ENCODE measurements around the gene NET1.

Gene NET1

GRCh38 chr10:5461914-5462840 lies 49.8 kb downstream of the NET1 start:
- no peak overlapping the region for H3K4me2 ChIP-seq (ENCODE audit: low read length)

GRCh38 chr10:5462841-5463293 lies 50.5 kb downstream of the NET1 start:
- H3K4me3 ChIP-seq (ENCODE audit: low read length): no peak overlapping the region
- no peaks in the 10 kb centered on the region for H3K4me1 ChIP-seq (ENCODE audit: low read length)
- H3K36me3 ChIP-seq (replicated peaks; ENCODE audit: low read depth, low read length): peaks cover 9% of the 10 kb centered on the region
- no peak overlapping the region for H3K4me2 ChIP-seq (ENCODE audit: low read length)
- TF ChIP-seq EZH2phosphoT487 (IDR thresholded peaks at IDR 0.05; ENCODE audit: low read depth) (no peak), CTCF (IDR thresholded peaks at IDR 0.05; ENCODE audit: low read depth, low read length) (no peak)
- H3K9ac ChIP-seq (ENCODE audit: low read length): no peak overlapping the region
- no peak overlapping the region for H2AFZ ChIP-seq (ENCODE audit: low read depth, low read length)
- H3K27ac ChIP-seq (ENCODE audit: low read length): no peak overlapping the region
- H3K9me3 ChIP-seq (ENCODE audit: insufficient read depth, low read length): no peaks in the 10 kb centered on the region
- H4K20me1 ChIP-seq (ENCODE audit: insufficient read depth, low read length): no peaks in the 10 kb centered on the region
- no peaks in the 10 kb centered on the region for H3K79me2 ChIP-seq (ENCODE audit: low read length)
- H3K27me3 ChIP-seq (ENCODE audit: low read depth, low read length): no peaks in the 10 kb centered on the region

More at GRCh38 chr10:5461914-5462840, 49.8 kb downstream of the NET1 start:
- Histone ChIP-seq H3K36me3 (replicated peaks; ENCODE audit: low read depth, low read length) (peaks cover 9% of the 10 kb centered on the region), H3K4me3 (ENCODE audit: low read length) (no peak overlapping the region), H2AFZ (ENCODE audit: low read depth, low read length) (no peak overlapping the region), H3K27me3 (ENCODE audit: low read depth, low read length) (no peaks in the 10 kb centered on the region), H4K20me1 (ENCODE audit: insufficient read depth, low read length) (no peaks in the 10 kb centered on the region), H3K9me3 (ENCODE audit: insufficient read depth, low read length) (no peaks in the 10 kb centered on the region), H3K9ac (ENCODE audit: low read length) (no peak overlapping the region), H3K27ac (ENCODE audit: low read length) (no peak overlapping the region), H3K79me2 (ENCODE audit: low read length) (no peaks in the 10 kb centered on the region), H3K4me1 (ENCODE audit: low read length) (no peaks in the 10 kb centered on the region)
- TF ChIP-seq CTCF (IDR thresholded peaks at IDR 0.05; ENCODE audit: low read depth, low read length) (no peak), EZH2phosphoT487 (IDR thresholded peaks at IDR 0.05; ENCODE audit: low read depth) (no peak)

GRCh38 chr10:5464546-5464945 lies 52.2 kb downstream of the NET1 start:
- Histone ChIP-seq H3K4me1 (ENCODE audit: low read length) (no peaks in the 10 kb centered on the region), H3K36me3 (replicated peaks; ENCODE audit: low read depth, low read length) (peaks cover 4% of the 10 kb centered on the region), H2AFZ (ENCODE audit: low read depth, low read length) (no peak overlapping the region), H4K20me1 (ENCODE audit: insufficient read depth, low read length) (no peaks in the 10 kb centered on the region), H3K27me3 (ENCODE audit: low read depth, low read length) (no peaks in the 10 kb centered on the region), H3K4me2 (ENCODE audit: low read length) (no peak overlapping the region), H3K79me2 (ENCODE audit: low read length) (no peaks in the 10 kb centered on the region), H3K4me3 (ENCODE audit: low read length) (no peak overlapping the region), H3K27ac (ENCODE audit: low read length) (no peak overlapping the region), H3K9ac (ENCODE audit: low read length) (no peak overlapping the region), H3K9me3 (ENCODE audit: insufficient read depth, low read length) (no peaks in the 10 kb centered on the region)
- TF ChIP-seq EZH2phosphoT487 (IDR thresholded peaks at IDR 0.05; ENCODE audit: low read depth) (no peak), CTCF (IDR thresholded peaks at IDR 0.05; ENCODE audit: low read depth, low read length) (no peak)

GRCh38 chr10:5465976-5466450 lies 53.7 kb downstream of the NET1 start:
- no peaks in the 10 kb centered on the region for H3K36me3 ChIP-seq (replicated peaks; ENCODE audit: low read depth, low read length)
- H3K27me3 ChIP-seq (ENCODE audit: low read depth, low read length): no peaks in the 10 kb centered on the region
- TF ChIP-seq EZH2phosphoT487 (IDR thresholded peaks at IDR 0.05; ENCODE audit: low read depth): no peak
- no peak for TF ChIP-seq CTCF (IDR thresholded peaks at IDR 0.05; ENCODE audit: low read depth, low read length)
- H3K4me3 ChIP-seq (ENCODE audit: low read length): no peak overlapping the region
- H3K4me2 ChIP-seq (ENCODE audit: low read length): no peak overlapping the region
- H3K27ac ChIP-seq (ENCODE audit: low read length): no peak overlapping the region
- no peaks in the 10 kb centered on the region for H4K20me1 ChIP-seq (ENCODE audit: insufficient read depth, low read length)
- H2AFZ ChIP-seq (ENCODE audit: low read depth, low read length): no peak overlapping the region
- no peaks in the 10 kb centered on the region for H3K9me3 ChIP-seq (ENCODE audit: insufficient read depth, low read length)
- no peaks in the 10 kb centered on the region for H3K79me2 ChIP-seq (ENCODE audit: low read length)
- no peaks in the 10 kb centered on the region for H3K4me1 ChIP-seq (ENCODE audit: low read length)
- H3K9ac ChIP-seq (ENCODE audit: low read length): no peak overlapping the region
